PC-9 (cell line): ENCODE measurements around the gene PAPOLG. TPM values are rescaled to one million over a fixed set of nuclear protein-coding genes. Genes with fewer than 3 reads are reported as not detected.

Experiments
- BruUV-seq: library from RNA; stranded (reverse); fragments of 400-500 nt; replicated peaks from 2 replicates; lab custom pipeline; 2021; lab: Mats Ljungman, UMichigan
- CTCF ChIA-PET: fragments of 300-600 bp; sonication (Branson Sonifier 250); formaldehyde crosslinking; loops from one replicate; lab custom pipeline; 2022; ENCODE audit warnings: antibody characterized with exemption; lab: Charles Lee
- POLR2A ChIA-PET: fragments of 300-600 bp; sonication (Branson Sonifier 250); formaldehyde crosslinking; loops from one replicate; lab custom pipeline; 2022; ENCODE audit warnings: antibody characterized with exemption; ENCODE audit not compliant: unreplicated experiment; lab: Charles Lee
- DNase-seq, 2 experiments: peaks; one replicate each; pipeline versions ENCODE4 v3.0.0 to v3.0.0-alpha.2; 2015 to 2022; ENCODE audit warnings: mixed read lengths in 1 of 2
- H2AFZ ChIP-seq: fragments of 200-600 bp; sonication (generic); 2 replicates; pipeline ENCODE4 v1.8.1; 2017; ENCODE audit warnings: antibody characterized with exemption
- H3F3A ChIP-seq: fragments of 200-600 bp; sonication (generic); 2 replicates; pipeline ENCODE4 v1.8.1; 2017; ENCODE audit warnings: antibody characterized with exemption, mild to moderate bottlenecking, low read depth; ENCODE audit not compliant: insufficient read depth
- H3K27ac ChIP-seq: fragments of 200-600 bp; sonication (generic); 2 replicates; pipeline ENCODE4 v1.6.1; 2016; ENCODE audit warnings: mixed run types
- H3K27me3 ChIP-seq: fragments of 200-600 bp; sonication (generic); 2 replicates; pipeline ENCODE4 v1.6.1; 2016; ENCODE audit warnings: low read depth, mixed run types; ENCODE audit not compliant: insufficient read depth
- H3K36me3 ChIP-seq: fragments of 200-600 bp; sonication (generic); 2 replicates; pipeline ENCODE4 v1.6.1; 2016; ENCODE audit warnings: low read depth, mixed run types
- H3K4me1 ChIP-seq: fragments of 200-600 bp; sonication (generic); replicated peaks from 2 replicates; pipeline ENCODE4 v1.6.1; 2016; ENCODE audit warnings: mixed run types; ENCODE audit not compliant: insufficient read depth
- H3K4me2 ChIP-seq: fragments of 200-600 bp; sonication (generic); 2 replicates; pipeline ENCODE4 v1.6.1; 2017; ENCODE audit warnings: mixed run types
- H3K4me3 ChIP-seq: fragments of 200-600 bp; sonication (generic); 2 replicates; pipeline ENCODE4 v1.6.1; 2016; ENCODE audit warnings: mixed run types
- H3K79me2 ChIP-seq: fragments of 200-600 bp; sonication (generic); 2 replicates; pipeline ENCODE4 v1.6.1; 2017; ENCODE audit warnings: low read depth, mixed run types
- H3K9me2 ChIP-seq: fragments of 200-600 bp; sonication (generic); 2 replicates; pipeline ENCODE4 v1.8.1; 2017; ENCODE audit warnings: mild to moderate bottlenecking; ENCODE audit not compliant: insufficient read depth
- H3K9me3 ChIP-seq: fragments of 200-600 bp; sonication (generic); 2 replicates; pipeline ENCODE4 v1.8.1; 2016; ENCODE audit warnings: low read depth; ENCODE audit not compliant: insufficient read depth
- H4K20me1 ChIP-seq: fragments of 200-600 bp; sonication (generic); 2 replicates; pipeline ENCODE4 v1.8.1; 2017; ENCODE audit not compliant: insufficient read depth
- CTCF ChIP-seq: fragments of 200-600 bp; sonication (generic); conservative IDR thresholded peaks from 2 replicates; pipeline ENCODE4 v1.6.1; 2017; ENCODE audit warnings: mixed run types, antibody characterized with exemption, mild to moderate bottlenecking, moderate library complexity
- EZH2 ChIP-seq: fragments of 200-600 bp; sonication (generic); IDR thresholded peaks from 2 replicates; pipeline ENCODE4 v1.8.0; 2017; ENCODE audit warnings: antibody characterized with exemption, low read depth
- intact Hi-C: fragments of 100-400 bp; cut with micrococcal nuclease; formaldehyde crosslinking; loops from one replicate; pipeline ENCODE4 v1.10.0; 2022; ENCODE audit not compliant: unreplicated experiment
- total RNA-seq: library from RNA; stranded (reverse); gene quantifications from 2 replicates; pipeline ENCODE4 v1.2.3, GENCODE V29; 2021

PAPOLG gene
- total RNA-seq, 1 experiment from 2014 or later: 13.7 TPM

- intact Hi-C loops: no loop called here
- Histone ChIP-seq H3F3A (no peaks in the 10 kb centered on the region), H3K79me2 (no peaks in the 10 kb centered on the region), H3K4me2 (no peak overlapping the region), H3K4me1 (no peaks in the 10 kb centered on the region), H3K4me3 (no peak overlapping the region), H4K20me1 (no peaks in the 10 kb centered on the region), H3K9me2 (no peaks in the 10 kb centered on the region), H3K36me3 (no peaks in the 10 kb centered on the region), H3K27ac (no peak overlapping the region), H3K9me3 (no peaks in the 10 kb centered on the region), H3K27me3 (no peaks in the 10 kb centered on the region; the same call in 1 of the 2 replicates), H2AFZ (no peak overlapping the region)
- no TSS peak for BruUV-seq
- no peak for TF ChIP-seq EZH2
- no peak for TF ChIP-seq CTCF
- ChIA-PET POLR2A (no interaction called here), CTCF (no interaction called here)
- no peak for DNase-seq
Observed at GRCh38 chr2:60728855-60729254, 27.2 kb upstream of the PAPOLG start.

- no TSS peak for BruUV-seq
- Histone ChIP-seq H3F3A (no peaks in the 10 kb centered on the region), H2AFZ (no peak overlapping the region), H3K36me3 (no peaks in the 10 kb centered on the region), H3K27me3 (no peaks in the 10 kb centered on the region), H3K27ac (no peak overlapping the region), H4K20me1 (no peaks in the 10 kb centered on the region), H3K4me1 (no peaks in the 10 kb centered on the region), H3K9me2 (no peaks in the 10 kb centered on the region), H3K4me2 (no peak overlapping the region), H3K79me2 (no peaks in the 10 kb centered on the region), H3K4me3 (no peak overlapping the region), H3K9me3 (no peaks in the 10 kb centered on the region)
- POLR2A ChIA-PET: interaction anchor here (0.6 to 0.7 kb wide), 2 partner anchors 20 to 330 kb away, joined by 3 to 4 read pairs; partner anchors contain the start of genes PAPOLG and SANBR
- DNase-seq: no peak
- CTCF ChIA-PET: no interaction called here
- TF ChIP-seq EZH2 (no peak), CTCF (no peak)
- intact Hi-C loops: no loop called here
Observed at GRCh38 chr2:60735496-60736250, 20.4 kb upstream of the PAPOLG start.

GRCh38 chr2:60738679-60739078 is 17.4 kb upstream of the PAPOLG start:
- Histone ChIP-seq H3K27ac (no peak overlapping the region), H2AFZ (no peak overlapping the region), H3K36me3 (no peaks in the 10 kb centered on the region), H3K4me2 (no peak overlapping the region), H3K4me1 (no peaks in the 10 kb centered on the region), H3K9me2 (no peaks in the 10 kb centered on the region), H3K4me3 (no peak overlapping the region), H3K9me3 (no peaks in the 10 kb centered on the region), H3F3A (no peaks in the 10 kb centered on the region), H4K20me1 (no peaks in the 10 kb centered on the region), H3K27me3 (no peaks in the 10 kb centered on the region), H3K79me2 (no peaks in the 10 kb centered on the region)
- no TSS peak for BruUV-seq
- POLR2A ChIA-PET: no interaction called here
- CTCF ChIA-PET: no interaction called here
- TF ChIP-seq EZH2 (no peak), CTCF (no peak)
- intact Hi-C loops: no loop called here
- no peak for DNase-seq
